Measurements from ENCODE around the gene ST3GAL5.

ST3GAL5 gene

DNA sequence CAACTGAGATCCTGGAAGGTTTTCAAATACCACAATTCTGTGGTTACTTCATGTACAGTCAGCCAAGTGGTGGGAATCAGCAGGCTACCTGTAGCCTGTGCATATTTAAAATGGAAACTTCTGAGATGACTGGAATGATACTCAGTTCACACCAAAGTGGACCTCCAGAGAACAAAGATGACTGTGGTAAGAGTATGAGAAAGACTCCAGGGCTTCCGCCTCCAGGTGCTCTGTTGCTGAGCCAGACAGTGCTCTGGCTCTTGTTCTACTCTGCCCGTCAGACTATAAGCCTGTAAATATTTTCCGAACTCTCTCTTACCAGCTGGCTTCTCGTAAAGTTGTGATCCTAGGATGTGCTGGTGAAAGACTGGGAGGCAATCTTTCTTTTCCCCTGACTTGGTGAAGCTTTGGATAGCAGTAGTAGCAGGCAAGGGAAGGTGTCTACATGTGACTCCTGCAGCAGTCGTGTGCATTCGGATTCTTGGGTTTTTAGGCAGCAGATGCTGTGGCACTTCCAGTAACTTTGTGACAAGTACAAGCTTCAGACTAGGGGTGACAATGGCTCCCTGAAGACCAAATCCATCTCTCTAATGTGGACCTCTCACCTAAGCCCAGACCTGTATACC is 23.1 kb downstream of the ST3GAL5 start:
- no peak for DNase-seq

DNA sequence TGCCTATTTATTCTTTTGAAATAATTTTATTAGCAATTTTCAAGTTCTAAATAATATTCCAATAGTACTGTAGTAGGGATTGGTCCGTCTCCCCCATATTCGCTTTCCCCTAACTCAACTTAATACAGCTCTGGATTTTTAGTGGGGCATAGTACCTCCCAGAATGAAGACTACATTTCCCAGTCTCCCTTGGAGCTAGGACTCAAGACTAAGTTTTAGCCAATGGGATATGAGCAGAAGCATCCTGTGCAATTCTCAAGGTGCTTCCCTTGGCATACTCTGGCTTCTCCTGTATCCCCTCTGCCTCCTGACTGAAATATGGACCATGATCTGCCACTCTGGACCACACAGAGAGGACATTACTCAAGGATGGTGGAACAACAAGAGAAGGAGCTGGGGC is 24.1 kb downstream of the ST3GAL5 start:
- no peak for DNase-seq

DNA sequence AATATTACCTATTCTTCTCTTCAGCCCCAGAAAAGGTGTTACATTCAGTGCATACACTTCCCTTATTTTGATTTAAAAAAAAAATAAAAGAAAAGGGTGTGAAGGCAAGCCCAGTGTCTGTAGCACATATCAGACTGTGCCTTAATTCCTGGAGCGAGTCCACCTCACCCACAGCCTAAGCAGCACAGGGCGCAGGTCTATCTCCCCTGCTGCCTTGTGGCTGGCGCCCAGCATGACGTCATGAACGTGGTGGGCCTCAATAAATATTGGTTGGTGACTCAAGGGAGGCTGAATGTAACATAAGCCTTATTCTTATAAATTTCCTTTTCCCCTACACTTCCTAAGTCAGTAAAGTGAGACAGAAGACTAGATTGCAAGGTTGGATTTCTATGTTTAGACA is 26.4 kb downstream of the ST3GAL5 start:
- DNase-seq: peak; percentile 36

DNA sequence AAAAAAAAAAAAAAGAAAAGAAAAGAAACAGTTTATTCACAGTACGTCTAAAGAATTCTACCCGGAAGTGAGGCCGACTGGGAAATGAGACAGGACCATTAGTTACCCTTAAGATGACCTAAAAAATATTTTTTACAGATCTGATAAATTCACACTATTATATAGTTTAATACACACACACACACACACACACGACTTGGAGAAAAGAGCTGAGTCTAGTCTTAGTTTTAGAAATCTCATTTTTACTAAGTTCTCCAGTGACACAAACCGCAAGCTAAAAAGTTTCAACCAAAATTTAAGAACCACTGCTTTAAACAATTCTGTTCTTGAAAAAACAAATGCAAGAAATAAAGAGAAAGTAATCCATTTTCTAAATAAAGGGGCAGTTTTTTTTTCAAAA is 27.1 kb downstream of the ST3GAL5 start:
- no peak for DNase-seq

DNA sequence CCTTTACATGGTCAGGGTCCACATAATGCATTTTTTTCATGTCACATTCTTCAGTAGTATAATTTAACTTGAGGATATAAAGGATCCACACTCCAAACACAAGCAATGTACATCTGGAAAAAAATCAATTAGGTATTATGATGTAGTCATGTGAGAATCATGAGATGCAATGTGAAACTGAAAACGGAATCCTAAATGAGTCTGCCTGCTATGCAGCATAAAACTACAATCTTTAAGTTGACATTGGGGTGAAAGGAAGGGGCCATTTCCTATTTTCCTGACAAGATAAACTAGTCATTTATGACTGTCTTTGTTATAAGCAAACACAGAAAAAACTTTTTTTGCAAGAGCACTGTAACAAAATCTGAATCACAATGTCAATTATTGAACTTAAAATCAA is 27.6 kb downstream of the ST3GAL5 start:
- no peak for DNase-seq

DNA sequence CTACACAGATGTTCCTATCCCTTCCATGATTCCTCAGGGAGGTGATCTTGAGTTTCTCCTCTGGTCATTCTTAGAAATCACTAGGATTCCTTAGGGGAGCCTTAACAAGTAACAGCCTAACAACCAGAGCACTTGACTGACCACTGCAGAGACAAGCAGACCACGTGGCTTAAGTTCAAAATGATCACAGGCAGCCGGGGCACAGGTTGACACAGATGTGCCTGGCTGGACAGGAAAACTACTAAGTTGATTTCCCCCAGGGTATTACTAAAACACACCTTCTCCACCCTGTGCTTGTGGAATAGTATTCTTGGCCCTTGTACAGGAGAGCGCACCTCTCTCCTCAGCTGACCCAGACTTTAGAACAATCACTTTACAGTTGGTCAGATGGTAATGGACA is 29.9 kb downstream of the ST3GAL5 start:
- no peak for DNase-seq

DNA sequence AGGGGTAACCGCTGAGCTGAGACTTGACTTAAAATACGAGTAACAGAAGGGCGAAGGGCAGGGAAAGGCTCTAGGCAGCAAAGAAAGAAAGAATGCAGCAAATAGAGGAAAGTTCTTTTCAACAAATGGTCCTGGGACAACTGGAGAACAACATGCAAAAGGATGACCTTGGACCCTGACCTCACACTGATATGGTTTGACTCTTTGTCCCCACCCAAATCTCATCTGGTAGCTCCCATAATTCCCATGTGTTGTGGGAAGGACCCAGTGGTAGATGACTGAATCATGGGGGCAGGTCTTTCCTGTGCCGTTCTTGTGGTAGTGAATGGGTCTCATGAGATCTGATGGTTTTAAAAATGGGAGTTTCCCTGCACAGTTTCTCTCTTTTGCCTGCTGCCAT is 33.9 kb downstream of the ST3GAL5 start:
- DNase-seq: no peak

DNA sequence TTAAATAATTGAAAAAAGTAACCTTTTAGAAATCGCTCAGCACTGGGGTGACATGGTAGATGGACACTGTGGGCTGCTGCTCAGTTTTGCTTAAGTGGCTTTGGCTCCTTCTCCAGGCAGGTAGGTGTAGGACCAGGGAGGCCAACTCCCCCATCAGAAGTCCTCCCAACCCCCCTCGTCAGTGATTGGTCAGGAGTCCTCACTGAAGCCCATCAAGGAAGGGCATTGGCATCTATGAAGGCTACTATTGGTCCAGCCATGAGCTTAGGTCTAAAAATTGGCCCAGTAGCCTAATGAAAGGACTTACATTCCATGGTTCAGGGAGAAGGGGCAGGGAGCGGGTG is 34.7 kb downstream of the ST3GAL5 start:
- no peak for DNase-seq

DNA sequence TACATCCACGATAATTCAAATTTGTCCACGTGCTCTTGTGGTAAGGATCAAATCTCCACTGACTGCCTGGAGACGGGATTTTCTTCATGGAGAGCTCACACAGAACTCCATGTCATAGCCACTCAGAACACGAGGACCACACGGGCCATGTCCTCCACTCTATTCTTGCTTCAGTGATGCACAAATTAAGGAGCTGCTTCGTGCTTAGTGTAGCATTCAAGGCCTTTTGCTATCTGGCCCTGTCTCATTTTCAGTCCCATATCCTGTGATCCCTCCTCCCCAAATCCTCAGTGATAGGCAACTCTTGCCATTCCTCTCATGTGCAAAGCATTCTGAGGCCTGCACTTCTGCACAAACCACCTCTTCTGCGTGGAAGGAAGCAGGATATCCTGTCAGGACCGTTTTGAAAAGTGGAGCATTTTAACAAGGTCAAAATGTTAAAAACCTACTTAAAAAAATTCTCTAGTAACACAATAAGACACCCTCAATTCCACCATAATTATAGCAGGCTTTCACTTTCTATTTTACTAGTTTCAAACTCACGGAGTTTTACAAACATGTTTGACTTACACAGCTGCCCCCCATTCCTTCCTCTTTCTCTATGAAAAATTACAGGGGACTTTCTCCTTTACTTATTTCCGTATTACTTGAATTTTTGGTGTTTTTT is 35.2 kb downstream of the ST3GAL5 start:
- no peak for DNase-seq

DNA sequence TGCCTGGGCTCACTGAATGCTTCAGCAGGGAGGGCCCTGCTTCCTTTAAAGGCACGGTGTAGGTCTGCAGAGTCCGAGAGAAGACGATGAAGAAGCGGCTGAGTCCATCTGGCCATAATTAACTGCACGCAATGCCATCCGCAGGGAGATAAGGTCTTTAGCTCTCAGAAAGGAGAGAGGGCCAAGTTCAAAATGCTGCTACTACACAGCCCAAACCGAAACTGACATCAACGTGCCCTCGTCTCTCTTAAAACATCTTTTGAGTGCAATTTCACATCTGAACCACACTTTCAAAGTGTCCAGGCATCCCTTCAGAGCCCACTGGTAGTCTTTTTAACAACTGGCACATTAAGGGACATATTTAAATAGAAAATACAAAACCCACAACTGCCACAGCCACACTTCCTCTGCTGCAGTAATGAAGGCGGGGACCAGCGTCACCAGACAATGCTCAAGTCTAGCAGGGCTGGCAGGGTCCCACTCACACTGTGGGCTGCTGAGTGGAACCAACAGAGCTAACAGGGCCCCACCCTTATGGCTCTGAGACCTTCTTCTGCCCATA is 35.8 kb downstream of the ST3GAL5 start:
- DNase-seq: peak; percentile 75

DNA sequence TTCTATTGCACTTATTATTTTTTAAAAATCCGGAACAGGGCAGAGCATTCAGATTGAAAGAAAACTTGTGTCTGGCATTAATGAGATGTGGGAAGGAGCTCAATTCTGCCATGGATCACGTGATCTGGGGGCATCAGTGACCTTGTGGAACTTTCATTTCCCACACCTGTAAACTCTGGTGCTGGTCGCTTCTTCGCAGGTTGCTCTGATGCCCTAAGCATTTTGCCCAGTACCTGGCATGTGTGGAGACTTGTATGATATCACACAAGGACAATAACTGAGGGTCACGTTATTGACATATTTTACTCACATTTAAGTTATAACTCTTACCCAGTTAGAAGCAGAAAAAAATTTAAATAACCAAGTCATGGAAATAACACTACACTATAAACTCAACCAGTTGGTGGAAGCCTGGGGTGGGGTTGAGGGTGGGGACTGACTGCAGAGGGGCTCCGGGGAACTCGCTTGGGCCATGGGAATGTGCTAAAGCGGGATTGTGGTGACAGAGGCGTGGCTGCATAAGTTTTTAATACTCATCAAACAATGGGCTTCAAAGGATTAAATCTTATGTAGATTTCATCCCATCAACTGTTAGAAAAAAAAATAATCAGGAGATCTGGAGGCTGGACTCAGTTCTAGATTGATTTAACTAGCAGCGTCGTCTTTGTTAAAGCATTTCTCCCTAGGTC is 36.5 kb downstream of the ST3GAL5 start:
- no peak for DNase-seq

DNA sequence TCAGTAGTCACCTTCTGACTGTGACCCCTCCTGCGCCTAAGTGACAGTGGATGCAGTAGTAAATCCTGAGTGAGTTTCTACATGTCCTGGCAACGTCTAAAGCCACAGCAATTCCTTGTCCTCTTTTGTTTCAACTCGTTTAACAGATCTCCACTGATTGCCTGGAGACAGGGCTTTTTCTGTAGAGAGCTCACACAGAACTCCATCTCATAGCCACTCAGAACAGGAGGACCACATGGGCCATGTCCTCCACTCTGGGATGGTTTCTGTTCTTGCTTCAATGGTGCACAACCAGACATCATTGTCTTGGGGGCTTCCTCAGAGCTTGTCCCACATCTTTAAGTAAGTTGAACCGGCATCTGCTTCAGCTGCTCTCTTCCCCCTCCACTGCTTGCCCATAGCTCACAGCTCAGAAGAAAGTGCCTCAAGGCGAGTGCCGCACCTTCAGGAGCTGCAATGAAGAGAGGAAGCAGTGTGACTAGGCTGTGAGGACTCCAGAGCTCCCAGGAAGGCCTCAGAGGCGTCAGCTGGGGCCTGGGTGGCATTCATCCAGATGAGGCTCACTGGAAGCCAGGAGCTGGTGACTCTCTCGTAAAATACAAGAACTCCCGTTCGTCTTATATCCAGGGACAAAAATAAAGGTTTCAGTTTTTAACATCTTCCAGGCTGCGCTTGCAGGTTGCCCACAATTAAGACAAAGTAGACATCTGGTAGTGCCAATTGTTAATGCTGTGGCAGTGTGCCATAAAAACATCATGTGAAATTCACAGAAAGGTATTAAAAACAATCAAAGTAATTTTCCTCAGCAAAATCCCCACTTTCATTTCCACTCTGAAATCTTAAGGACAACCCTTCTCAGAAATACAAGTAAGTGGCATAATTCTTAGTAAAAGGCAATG is 37.3 kb downstream of the ST3GAL5 start:
- peak; percentile 24 for DNase-seq

DNA sequence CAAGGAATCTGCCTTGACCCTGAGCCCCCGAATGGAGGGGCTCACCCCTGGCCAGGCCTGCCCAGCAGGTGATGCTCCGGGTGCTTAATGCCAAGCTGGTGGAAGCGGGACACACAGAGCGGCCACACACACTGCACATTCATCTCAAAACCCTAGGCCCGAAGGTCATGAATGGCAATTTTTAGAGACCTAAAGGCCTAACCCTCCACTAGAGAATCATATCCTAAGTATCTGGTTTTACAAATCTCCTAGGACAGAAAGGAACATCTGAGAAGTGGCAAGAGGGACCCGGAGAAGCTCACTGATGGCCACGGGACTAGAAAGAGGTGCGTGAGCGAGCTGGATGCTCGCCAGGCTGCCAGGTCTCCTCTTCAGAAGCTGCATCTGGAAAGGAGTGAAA is 38.3 kb downstream of the ST3GAL5 start:
- no peak for DNase-seq

DNA sequence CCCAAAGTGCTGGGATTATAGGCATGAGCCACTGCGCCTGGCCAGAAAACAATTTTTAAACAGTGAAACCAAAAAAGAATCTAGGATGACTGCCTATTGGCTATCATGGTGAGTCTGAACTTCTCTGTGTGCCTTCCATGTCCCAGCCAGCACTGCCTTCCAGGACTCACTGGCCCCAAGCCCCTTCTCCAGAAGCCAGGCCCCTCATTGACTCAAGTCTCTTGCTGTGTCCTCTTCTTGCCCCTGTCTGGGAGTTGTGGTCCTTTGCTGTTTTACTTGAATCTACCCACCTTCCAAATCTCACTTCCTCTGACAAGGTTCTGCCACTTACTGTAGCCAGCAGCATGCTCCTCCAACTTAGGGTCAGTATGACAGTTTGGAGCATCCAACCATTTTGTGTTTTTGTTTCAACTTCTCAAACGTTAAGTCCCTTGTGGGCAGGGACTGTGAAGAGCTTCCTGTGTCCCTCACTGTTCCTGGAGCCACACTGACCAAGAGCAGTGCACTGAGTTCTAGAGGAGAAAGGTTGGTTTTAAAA is 41.7 kb downstream of the ST3GAL5 start:
- no peak for DNase-seq

DNA sequence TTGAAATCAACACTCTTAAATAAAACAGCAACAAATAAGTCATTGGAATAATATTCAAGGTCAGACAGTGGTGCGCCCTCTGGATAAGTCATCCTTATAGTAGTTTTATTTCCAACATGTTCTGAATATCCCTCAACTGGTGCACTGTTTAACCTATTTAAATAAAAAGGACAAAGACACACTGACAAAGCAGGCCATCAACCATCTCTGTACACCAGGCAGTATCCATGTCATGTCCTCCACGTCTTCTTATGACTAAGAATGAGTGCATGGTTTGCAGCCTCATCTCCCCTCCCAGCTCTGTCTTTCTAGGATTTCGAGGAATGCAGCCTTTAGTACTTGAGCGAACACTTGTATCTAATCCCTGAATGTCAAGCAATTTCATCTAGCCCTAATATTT is 42.4 kb downstream of the ST3GAL5 start:
- no peak for DNase-seq

DNA sequence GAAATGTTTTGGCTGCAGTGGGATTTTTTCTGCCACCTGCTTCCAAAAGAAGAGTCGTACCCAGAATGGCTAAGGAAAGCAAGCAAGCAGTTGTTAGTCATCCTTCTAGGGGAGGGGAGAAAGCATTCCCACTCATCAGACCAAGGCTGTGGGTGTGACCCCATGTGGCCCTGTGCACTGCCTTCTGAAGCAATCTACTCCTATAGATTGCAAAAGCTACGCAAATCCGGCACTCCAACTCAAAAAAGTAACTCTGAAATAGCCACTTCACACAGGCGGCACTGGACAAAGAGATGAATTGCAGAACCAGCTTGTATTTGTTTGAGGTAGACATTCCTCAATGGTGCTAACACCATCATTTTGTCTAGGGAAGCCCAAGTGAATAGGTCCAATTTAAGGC is 44.3 kb downstream of the ST3GAL5 start:
- no peak for DNase-seq

DNA sequence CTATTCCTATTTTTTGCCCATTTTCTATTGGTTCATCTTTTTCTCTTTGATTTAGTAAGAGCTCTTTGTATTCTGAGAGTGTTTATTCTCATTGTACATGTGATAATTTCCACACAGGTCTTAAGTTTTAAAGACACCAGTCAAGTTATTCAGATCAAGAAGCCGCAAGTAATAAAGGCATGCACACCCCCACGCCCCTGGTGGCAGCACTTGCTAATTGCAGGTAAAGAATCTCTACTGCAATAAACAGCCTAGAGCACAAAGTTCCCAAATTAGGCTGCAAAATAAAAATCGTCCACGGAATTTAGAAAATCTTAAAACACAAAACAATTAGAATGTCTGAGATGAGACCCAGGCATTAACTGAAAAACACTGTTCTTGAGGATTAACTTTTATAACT is 45.2 kb downstream of the ST3GAL5 start:
- no peak for DNase-seq

DNA sequence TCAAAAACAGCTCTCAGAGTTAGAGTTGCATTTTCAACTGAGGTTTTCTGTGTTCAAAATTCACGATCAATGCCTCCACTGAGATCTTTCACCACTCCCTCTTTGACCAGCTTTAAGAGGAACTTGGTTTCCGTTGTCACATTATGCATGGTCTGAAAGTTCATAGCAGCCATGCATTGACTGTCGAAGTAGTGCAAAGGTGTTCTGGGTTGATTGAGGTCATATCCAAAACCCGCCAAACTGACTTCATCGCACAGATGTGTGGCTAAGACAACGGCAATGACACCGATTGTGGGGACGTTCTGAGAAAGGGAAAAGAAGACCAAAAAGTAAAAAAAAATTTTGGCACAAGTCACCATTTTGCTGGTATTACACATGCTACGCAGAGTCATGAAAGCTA is 48.7 kb downstream of the ST3GAL5 start:
- no peak for DNase-seq

DNA sequence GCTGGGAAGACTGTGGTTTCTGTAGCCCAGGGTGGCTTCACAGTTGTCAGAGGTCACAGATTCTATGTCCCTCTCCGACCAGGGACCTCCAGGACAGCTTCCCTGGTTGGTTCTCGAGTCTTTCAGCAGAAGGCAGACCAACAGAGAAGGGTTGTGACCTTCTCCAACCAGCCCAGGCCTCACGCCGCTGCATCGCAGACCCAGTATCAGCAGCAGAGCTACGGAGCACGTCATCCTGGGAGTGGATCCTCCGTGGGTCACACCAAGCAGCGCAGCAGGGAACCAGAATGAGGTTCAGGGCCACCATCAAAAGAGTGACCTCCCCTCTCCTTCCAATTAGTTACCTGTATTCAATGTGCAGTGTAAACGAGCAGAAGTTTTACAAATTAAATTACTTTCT is 49.3 kb downstream of the ST3GAL5 start:
- DNase-seq: no peak

DNA sequence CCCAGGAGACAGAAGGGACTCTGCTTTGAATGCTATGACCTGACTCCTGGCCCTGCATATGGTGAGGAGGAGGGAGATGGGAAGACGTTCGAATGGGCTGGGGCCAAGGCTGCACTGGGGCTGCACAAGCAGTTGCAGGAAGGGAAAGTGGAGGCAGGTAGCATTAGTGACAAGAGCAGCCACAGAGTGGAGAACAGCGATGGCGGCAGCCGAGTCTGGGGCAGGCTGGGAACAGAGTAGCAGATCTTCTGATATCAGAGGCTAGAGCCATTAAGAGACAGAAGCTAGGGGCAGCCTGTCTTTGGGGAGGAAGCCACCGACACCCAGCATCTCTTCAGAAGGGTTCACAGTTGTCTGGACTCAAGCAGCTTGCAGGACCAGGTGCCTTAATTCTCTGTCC is 50.1 kb downstream of the ST3GAL5 start:
- no peak for DNase-seq

DNA sequence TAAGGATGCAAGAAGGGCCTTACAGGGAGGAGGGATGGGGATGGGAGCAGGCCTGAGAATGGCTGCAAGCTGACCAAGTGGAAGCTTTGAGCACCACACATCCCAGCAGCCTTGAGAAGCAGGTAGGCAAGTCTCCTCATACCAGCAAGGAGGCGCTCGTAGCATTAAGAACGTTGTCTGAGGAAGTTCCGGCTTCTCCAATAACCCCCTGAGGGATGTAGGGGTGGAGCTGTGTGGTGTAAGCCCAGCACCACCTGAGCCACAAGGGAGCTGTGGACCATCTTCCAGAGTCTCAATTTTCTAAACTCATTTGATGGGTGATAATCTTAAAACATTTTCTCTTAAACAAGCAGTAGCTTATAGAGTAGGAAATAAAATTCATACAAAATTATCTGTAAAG is 50.6 kb downstream of the ST3GAL5 start:
- no peak for DNase-seq

DNA sequence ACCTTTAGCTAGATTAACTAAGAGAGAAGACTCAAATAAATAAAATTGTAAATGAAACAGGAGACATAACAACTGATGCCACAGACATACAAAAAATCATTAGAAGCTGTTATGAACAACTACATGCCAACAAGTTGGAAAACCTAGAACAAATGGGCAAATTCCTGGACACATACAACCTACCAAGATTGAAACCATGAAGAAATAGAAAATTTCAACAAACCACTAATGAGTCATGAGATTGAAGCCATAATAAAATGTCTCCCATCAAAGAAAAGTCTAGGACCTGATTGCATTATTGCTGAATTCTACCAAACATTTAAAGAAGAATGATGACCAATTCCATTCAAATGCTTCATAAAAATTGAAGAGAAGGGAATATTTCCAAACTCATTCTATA is 54.3 kb downstream of the ST3GAL5 start:
- DNase-seq: no peak

DNA sequence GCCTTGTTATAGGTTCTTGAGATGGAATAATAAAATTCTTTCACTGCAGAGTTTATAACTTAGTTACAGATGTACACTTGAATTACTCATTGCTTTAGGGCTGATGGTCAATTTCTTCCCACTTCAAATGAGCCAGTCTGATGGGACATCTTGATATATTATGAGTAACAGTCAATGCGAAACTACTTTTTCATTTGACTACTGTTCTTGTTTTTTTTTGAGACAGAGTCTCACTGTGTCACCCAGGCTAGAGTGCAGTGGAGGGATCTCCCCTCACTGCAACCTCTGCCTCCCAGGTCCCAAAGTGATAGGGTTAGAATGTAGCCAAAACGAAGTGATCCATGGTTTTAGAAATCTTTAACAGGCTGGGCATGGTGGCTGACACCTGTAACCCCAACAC is 57.1 kb downstream of the ST3GAL5 start:
- no peak for DNase-seq

Measured in activated CD4-positive, alpha-beta T cell treated with anti-CD3 and anti-CD28 coated beads, Interleukin-2, amount 50 U/mL, for 1 hour (primary cell).